Cardiac muscle cell (in vitro differentiated cells and primary cell): ENCODE measurements around the gene PELI2. TPM values are rescaled to one million over a fixed set of nuclear protein-coding genes. Genes with fewer than 3 reads are reported as not detected.

ENCODE experiments used
- DNase-seq, 2 donors: peaks; one replicate each; pipeline versions ENCODE4 v3.0.0 to v3.0.0-alpha.2; 2010 to 2017; ENCODE audit warnings: low read depth in 1 of 2, low spot score in 1 of 2
- H3K27ac ChIP-seq: fragments of 200-600 bp; sonication (generic); 2 replicates; pipeline ENCODE4 v1.5.1; 2016
- H3K27me3 ChIP-seq: fragments of 200-600 bp; sonication (generic); 2 replicates; pipeline ENCODE4 v1.6.0; 2016; ENCODE audit warnings: control low read depth
- H3K36me3 ChIP-seq: fragments of 200-600 bp; sonication (generic); 2 replicates; pipeline ENCODE4 v1.5.1; 2016; ENCODE audit warnings: control low read depth
- H3K4me1 ChIP-seq: fragments of 200-600 bp; sonication (generic); 2 replicates; pipeline ENCODE4 v1.8.1; 2017; ENCODE audit warnings: low read depth, mild to moderate bottlenecking, mixed run types
- H3K4me3 ChIP-seq: fragments of 200-600 bp; sonication (generic); 2 replicates; pipeline ENCODE4 v1.5.1; 2016; ENCODE audit warnings: mild to moderate bottlenecking
- H3K9me3 ChIP-seq: fragments of 200-600 bp; sonication (generic); 2 replicates; pipeline ENCODE4 v1.5.1; 2017; ENCODE audit warnings: low read depth, mild to moderate bottlenecking, control low read depth
- CTCF ChIP-seq: IDR thresholded peaks from 2 replicates; pipeline ENCODE4 v1.5.1; 2012; ENCODE audit warnings: low read depth, mild to moderate bottlenecking, low read length
- polyA plus RNA-seq: library from polyadenylated mRNA; unstranded; fragments of >200 nt; fragmentation: Nextera tagmentation; extraction: Ambion mirVana; gene quantifications from 2 replicates; pipeline ENCODE4 v1.2.1, GENCODE V29; 2016
- total RNA-seq: library from RNA; depleted of rRNA; stranded (reverse); fragments of >200 nt; gene quantifications from 2 replicates; pipeline ENCODE4 v1.2.3, GENCODE V29; 2016

The PELI2 gene
- total and polyA plus RNA-seq, 2 experiments from 2014 or later, result 1.7 to 4.9 TPM

GRCh38 chr14:56289155-56289554 lies 170.9 kb downstream of the PELI2 start:
- Histone ChIP-seq H3K27ac (no peak overlapping the region), H3K4me1 (no peaks in the 10 kb centered on the region), H3K27me3 (no peaks in the 10 kb centered on the region), H3K4me3 (no peak overlapping the region), H3K36me3 (no peaks in the 10 kb centered on the region), H3K9me3 (no peaks in the 10 kb centered on the region)
- DNase-seq, result no peak
- TF ChIP-seq CTCF, result no peak

DNA sequence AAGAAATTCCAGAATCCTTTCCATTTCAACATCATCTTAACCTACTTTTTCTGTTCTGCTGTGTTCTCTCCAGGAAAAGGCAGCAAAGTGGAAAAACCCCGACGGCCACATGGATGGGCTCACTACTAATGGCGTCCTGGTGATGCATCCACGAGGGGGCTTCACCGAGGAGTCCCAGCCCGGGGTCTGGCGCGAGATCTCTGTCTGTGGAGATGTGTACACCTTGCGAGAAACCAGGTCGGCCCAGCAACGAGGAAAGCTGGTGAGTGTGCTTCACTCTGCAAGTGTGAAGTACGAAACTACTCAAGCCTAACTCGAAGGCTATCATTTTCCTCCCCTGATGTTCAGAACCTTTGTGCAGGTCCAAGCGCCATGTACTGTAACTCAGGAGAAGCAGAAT lies 172.0 kb downstream of the PELI2 start:
- Histone ChIP-seq H3K9me3 (no peaks in the 10 kb centered on the region), H3K27ac (no peak overlapping the region), H3K36me3 (no peaks in the 10 kb centered on the region), H3K4me3 (no peak overlapping the region), H3K27me3 (no peaks in the 10 kb centered on the region), H3K4me1 (no peaks in the 10 kb centered on the region)
- DNase-seq, result no peak
- no peak for TF ChIP-seq CTCF

DNA sequence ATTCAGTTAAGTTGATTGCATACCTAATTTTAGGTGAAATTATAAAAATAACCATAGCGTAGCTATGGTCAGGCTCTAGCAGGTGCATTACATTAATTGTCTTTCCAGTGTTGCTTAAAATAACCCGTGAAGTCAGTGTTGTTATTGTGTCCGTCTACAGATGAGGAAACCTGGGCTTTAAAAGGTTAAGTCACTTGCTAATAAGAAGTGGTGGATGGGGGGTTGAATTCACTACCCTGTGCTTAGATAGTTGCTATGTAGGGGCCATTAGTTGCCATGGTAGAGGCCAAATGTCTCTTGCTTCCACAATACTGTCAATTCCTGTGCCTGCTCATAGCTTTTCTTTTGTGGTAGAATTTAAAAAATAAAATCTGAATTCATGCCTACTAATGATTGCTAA lies 174.8 kb downstream of the PELI2 start:
- Histone ChIP-seq H3K27ac (no peak overlapping the region), H3K4me3 (no peak overlapping the region), H3K27me3 (no peaks in the 10 kb centered on the region), H3K9me3 (no peaks in the 10 kb centered on the region), H3K36me3 (no peaks in the 10 kb centered on the region), H3K4me1 (no peaks in the 10 kb centered on the region)
- TF ChIP-seq CTCF, result no peak
- no peak for DNase-seq

DNA sequence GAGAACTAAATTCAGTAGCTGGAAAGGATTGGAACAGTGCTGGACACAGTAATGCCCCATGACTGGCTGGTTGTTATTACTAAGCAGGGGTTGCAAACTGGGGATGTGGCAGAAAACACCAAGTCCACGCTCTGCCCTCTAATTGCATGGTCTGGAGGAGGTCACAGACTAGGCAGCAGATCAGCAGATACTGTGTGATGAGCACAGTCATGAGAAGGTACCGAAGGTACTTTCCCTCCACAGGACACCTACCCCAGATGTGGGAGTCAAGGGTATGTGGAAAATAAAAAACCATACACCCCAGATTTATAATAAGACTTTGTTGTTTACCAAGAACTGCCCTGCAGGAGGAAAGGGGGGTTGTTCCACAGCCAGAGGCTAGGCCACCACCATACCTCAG lies 175.3 kb downstream of the PELI2 start:
- no peak for TF ChIP-seq CTCF
- H3K4me1 ChIP-seq, result no peaks in the 10 kb centered on the region
- H3K27me3 ChIP-seq, result no peaks in the 10 kb centered on the region
- no peaks in the 10 kb centered on the region for H3K9me3 ChIP-seq
- H3K4me3 ChIP-seq, result no peak overlapping the region
- DNase-seq, result no peak
- no peak overlapping the region for H3K27ac ChIP-seq
- H3K36me3 ChIP-seq, result no peaks in the 10 kb centered on the region

GRCh38 chr14:56294128-56294527 lies 175.9 kb downstream of the PELI2 start:
- H3K4me1 ChIP-seq, result no peaks in the 10 kb centered on the region

More at GRCh38 chr14:56294128-56294527, 175.9 kb downstream of the PELI2 start:
- Histone ChIP-seq H3K9me3 (no peaks in the 10 kb centered on the region), H3K27ac (no peak overlapping the region), H3K4me3 (no peak overlapping the region), H3K36me3 (no peaks in the 10 kb centered on the region), H3K27me3 (no peaks in the 10 kb centered on the region)
- peak; percentile 2 for TF ChIP-seq CTCF
- peak in 1 of 2 donors; percentile 11 for DNase-seq
